ENCODE measurements around the gene UNK. TPM values are rescaled to one million over a fixed set of nuclear protein-coding genes. Genes with fewer than 3 reads are reported as not detected.

UNK gene
- total RNA-seq, 2 experiments from 2014 or later: 24.5 to 33.7 TPM

DNA sequence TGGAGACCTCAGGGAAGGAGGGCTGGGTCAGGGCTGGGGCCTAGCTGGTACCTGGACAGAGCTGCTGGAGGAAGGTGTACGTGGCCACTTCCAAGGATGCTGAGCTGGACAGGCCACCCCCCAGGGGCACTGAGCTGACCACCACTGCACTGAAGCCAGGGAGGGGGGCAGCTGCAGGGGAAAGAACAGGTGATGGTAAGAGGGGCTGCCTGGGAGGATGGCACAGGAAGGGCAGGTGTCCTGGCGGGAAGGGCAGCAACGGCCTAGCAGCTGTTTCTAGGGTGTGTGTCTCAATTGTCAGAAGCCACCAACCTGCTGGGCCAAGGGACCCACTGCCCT, 21.4 kb upstream of the UNK start:
- Mint-ChIP-seq H3K4me3 (peak overlapping the region; percentile 26), H3K27ac (no peak overlapping the region), H3K27me3 (no peaks in the 10 kb centered on the region)

GRCh38 chr17:75763613-75764416, 20.8 kb upstream of the UNK start:
- H3K27ac Mint-ChIP-seq: peak overlapping the region; percentile 58
- CTCF ChIA-PET: interaction anchor here (0.7 to 7.8 kb wide), 12 partner anchors 9 to 131 kb away, joined by 3 to 76 read pairs (median 7); partner anchors contain the start of gene SMIM5

More for the DNA sequence above, 21.4 kb upstream of the UNK start:
- DNase-seq (no peak), ATAC-seq (no peak)
- ChIA-PET CTCF (interaction anchor here (0.8 to 7.8 kb wide), 9 partner anchors 10 to 130 kb away, joined by 3 to 76 read pairs (median 8); partner anchors contain the start of gene SMIM5), POLR2A (interaction anchor here (0.6 to 6.1 kb wide), 4 partner anchors 12 to 67 kb away, joined by 3 to 79 read pairs (median 5); a partner anchor contains a TSS)
- intact Hi-C loops (cut with DNase I, micrococcal nuclease): loop anchor here in 1 of 2 experiments (5.0 kb wide), 1 partner anchor 244 kb away; no protein-coding TSS in a partner anchor
- peaks cover 3% of the 10 kb centered on the region for H3K4me1 Mint-ChIP-seq
- H3K9me3 Mint-ChIP-seq (ENCODE audit: low read depth): no peaks in the 10 kb centered on the region
- peaks cover 5% of the 10 kb centered on the region for H3K36me3 Mint-ChIP-seq (ENCODE audit: low read depth)

DNA sequence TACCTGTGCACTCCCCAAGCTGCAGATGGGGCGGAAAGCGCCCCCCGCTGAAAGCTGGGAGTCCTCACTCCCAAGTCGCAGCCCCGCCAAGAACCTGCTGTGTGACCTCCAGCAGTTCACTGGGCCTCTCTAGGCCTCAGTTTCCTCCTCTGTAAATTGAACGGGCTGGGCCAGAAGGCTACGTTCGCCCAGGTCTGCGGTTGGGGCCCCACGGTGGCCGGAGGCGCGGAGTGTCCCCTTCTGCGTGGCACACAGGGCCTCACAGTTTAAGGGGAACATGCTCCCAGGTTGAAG, 20.2 kb upstream of the UNK start:
- Mint-ChIP-seq H3K27ac (peak overlapping the region; percentile 83), H3K4me3 (peak overlapping the region; percentile 80), H3K27me3 (no peaks in the 10 kb centered on the region), H3K4me1 (peaks cover 3% of the 10 kb centered on the region), H3K36me3 (ENCODE audit: low read depth) (peaks cover 5% of the 10 kb centered on the region), H3K9me3 (ENCODE audit: low read depth) (no peaks in the 10 kb centered on the region)
- intact Hi-C loops (cut with DNase I, micrococcal nuclease): loop anchor here (1.0 to 5.0 kb wide), 2 partner anchors 63 to 243 kb away; no protein-coding TSS in a partner anchor
- no peak for ATAC-seq
- DNase-seq: no peak
- CTCF ChIA-PET: interaction anchor here (0.7 to 7.8 kb wide), 14 partner anchors 11 to 92 kb away, joined by 3 to 76 read pairs (median 7); a partner anchor contains a TSS
- POLR2A ChIA-PET: interaction anchor here (1.0 to 6.1 kb wide), 3 partner anchors 11 to 15 kb away, joined by 4 to 79 read pairs (median 7); a partner anchor contains a TSS

More at GRCh38 chr17:75763613-75764416, 20.8 kb upstream of the UNK start:
- peak overlapping the region; percentile 80 for H3K4me3 Mint-ChIP-seq
- no peaks in the 10 kb centered on the region for H3K27me3 Mint-ChIP-seq
- POLR2A ChIA-PET: interaction anchor here (0.6 to 6.1 kb wide), 4 partner anchors 11 to 66 kb away, joined by 3 to 79 read pairs (median 5); a partner anchor contains a TSS
- no peak for DNase-seq
- H3K9me3 Mint-ChIP-seq (ENCODE audit: low read depth): no peaks in the 10 kb centered on the region
- intact Hi-C loops (cut with DNase I, micrococcal nuclease): loop anchor here (1.0 to 5.0 kb wide), 2 partner anchors 63 to 243 kb away; no protein-coding TSS in a partner anchor
- ATAC-seq: no peak
- H3K4me1 Mint-ChIP-seq: peaks cover 3% of the 10 kb centered on the region
- peaks cover 5% of the 10 kb centered on the region for H3K36me3 Mint-ChIP-seq (ENCODE audit: low read depth)

DNA sequence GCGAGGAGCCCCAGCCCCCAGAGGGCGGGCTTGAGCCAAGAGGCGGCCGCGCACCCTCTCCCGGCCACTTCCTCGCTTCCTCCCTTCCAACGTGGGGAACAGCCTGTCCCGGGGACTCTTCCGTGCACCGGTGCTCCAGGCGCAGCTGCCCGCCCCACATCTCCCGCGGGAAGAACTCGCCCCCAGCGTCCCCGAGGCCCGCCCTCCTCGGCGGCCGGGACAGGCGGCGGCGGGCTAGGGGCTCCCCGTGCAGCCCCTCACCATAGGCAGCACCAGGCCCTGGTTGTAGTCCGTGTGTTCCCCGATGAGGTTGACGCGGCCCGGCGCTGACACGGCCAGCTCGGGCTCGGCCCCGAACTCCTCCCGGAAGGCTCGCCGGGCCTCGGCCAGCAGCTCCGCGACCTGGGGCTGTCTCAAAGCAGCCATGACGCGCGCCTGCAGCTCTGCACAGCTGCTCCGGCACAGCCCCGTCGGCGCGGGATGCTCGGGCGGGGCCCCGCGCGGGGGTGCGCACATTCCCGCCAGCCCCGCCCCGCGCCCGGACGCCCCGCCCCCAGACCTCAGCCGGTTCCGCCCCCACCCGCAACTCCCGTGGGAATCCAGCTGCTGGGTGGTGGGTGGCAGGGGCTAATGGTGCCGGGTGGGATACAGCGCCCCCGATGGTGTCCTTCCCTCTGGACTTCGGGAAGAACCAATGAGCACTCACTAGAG, 19.7 kb upstream of the UNK start, which contains the start of gene GALK1:
Gene GALK1 (minus strand): TSS at position 482 of the 711 bp plus-strand sequence. CDS start 56 bp downstream, at position 426.
- intact Hi-C loops (cut with DNase I, micrococcal nuclease): loop anchor here (1.0 to 5.0 kb wide), 5 partner anchors 14 to 242 kb away; partner anchors contain the start of gene WBP2 (in 1 of the 2)
- peak; percentile 90 for DNase-seq
- CTCF ChIA-PET: interaction anchor here (0.5 to 7.8 kb wide), 21 partner anchors 9 to 249 kb away, joined by 3 to 76 read pairs (median 5); a partner anchor contains a TSS

DNA sequence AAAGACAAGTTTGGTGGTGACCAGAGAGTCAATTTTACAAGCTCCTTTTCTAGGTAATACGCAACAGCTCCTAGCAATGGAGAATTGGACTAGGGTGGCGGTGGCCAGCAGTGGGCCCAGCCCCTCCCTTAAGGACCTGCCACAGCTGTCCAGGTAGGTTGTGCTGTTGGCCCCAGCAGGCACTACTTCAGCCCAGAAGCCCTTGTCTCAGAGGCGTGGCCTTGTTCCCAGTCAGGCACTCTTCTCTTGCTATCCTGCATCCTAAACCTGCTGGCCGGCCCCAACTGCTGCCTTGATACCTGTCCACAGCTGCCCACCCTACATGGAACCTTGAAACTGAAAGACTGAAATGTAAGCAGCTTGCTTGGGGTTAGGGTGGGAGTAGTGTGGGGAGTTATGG, 18.6 kb upstream of the UNK start:
- Mint-ChIP-seq H3K27ac (no peak overlapping the region), H3K27me3 (no peaks in the 10 kb centered on the region), H3K4me1 (peaks cover 3% of the 10 kb centered on the region), H3K36me3 (ENCODE audit: low read depth) (peaks cover 5% of the 10 kb centered on the region), H3K4me3 (peak overlapping the region; percentile 11), H3K9me3 (ENCODE audit: low read depth) (no peaks in the 10 kb centered on the region)
- DNase-seq (no peak), ATAC-seq (no peak)
- ChIA-PET POLR2A (interaction anchor here (1.1 to 6.1 kb wide), 4 partner anchors 9 to 20 kb away, joined by 3 to 79 read pairs (median 8); a partner anchor contains a TSS), CTCF (interaction anchor here (0.6 to 7.8 kb wide), 16 partner anchors 10 to 95 kb away, joined by 3 to 76 read pairs (median 5); partner anchors contain the start of gene WBP2)
- intact Hi-C loops (cut with DNase I, micrococcal nuclease): loop anchor here in 1 of 2 experiments (1.0 kb wide), 3 partner anchors 13 to 131 kb away; partner anchors contain the start of gene WBP2

More for the DNA sequence above, 19.7 kb upstream of the UNK start, which contains the start of gene GALK1:
- peaks cover 5% of the 10 kb centered on the region for H3K36me3 Mint-ChIP-seq (ENCODE audit: low read depth)
- no peaks in the 10 kb centered on the region for H3K27me3 Mint-ChIP-seq
- ATAC-seq: peak; percentile 95
- peaks cover 3% of the 10 kb centered on the region for H3K4me1 Mint-ChIP-seq
- peak within 1 kb of the TSS; percentile 83 for H3K27ac Mint-ChIP-seq
- POLR2A ChIA-PET: interaction anchor here (0.6 to 6.1 kb wide), 8 partner anchors 10 to 90 kb away, joined by 3 to 79 read pairs (median 6); partner anchors contain the start of gene WBP2
- no peaks in the 10 kb centered on the region for H3K9me3 Mint-ChIP-seq (ENCODE audit: low read depth)
- H3K4me3 Mint-ChIP-seq: peak within 1 kb of the TSS; percentile 80

GRCh38 chr17:75767881-75768280, 16.7 kb upstream of the UNK start:
- no peak for ATAC-seq
- H3K4me1 Mint-ChIP-seq: peaks cover 3% of the 10 kb centered on the region
- POLR2A ChIA-PET: interaction anchor here (1.3 kb wide), 1 partner anchor 9 kb away, joined by 18 read pairs; no protein-coding TSS in a partner anchor
- H3K36me3 Mint-ChIP-seq (ENCODE audit: low read depth): peaks cover 1% of the 10 kb centered on the region
- H3K27me3 Mint-ChIP-seq: no peaks in the 10 kb centered on the region
- intact Hi-C loops (cut with DNase I, micrococcal nuclease): no loop called here
- H3K4me3 Mint-ChIP-seq: no peak overlapping the region
- no peaks in the 10 kb centered on the region for H3K9me3 Mint-ChIP-seq (ENCODE audit: low read depth)
- H3K27ac Mint-ChIP-seq: no peak overlapping the region
- no peak for DNase-seq
- CTCF ChIA-PET: no interaction called here

DNA sequence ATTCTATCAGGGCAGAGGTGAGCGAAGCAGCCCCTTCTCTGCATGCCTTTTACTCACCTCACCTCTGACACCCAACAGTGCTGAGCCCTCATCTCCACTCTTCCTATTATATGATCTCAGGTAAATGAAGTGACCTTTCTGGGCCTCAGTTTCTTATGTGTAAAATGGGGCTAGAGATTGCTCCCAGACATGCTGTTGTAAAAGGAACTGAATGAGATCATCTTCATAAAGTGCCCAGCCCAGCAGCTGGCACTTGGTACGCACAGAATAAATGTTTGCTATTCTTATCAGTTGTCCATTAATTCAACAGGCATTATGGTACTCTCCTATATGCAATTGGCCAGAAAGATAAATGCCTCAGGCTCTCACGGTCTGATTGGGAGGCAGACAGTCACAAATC, 15.1 kb upstream of the UNK start:
- intact Hi-C loops (cut with DNase I, micrococcal nuclease): no loop called here
- Mint-ChIP-seq H3K9me3 (ENCODE audit: low read depth) (no peaks in the 10 kb centered on the region), H3K4me3 (no peak overlapping the region), H3K36me3 (ENCODE audit: low read depth) (no peaks in the 10 kb centered on the region), H3K4me1 (no peaks in the 10 kb centered on the region), H3K27me3 (no peaks in the 10 kb centered on the region), H3K27ac (no peak overlapping the region)
- ChIA-PET CTCF (interaction anchor here (0.6 to 1.8 kb wide), 4 partner anchors 10 to 226 kb away, joined by 3 to 7 read pairs (median 4); no protein-coding TSS in a partner anchor), POLR2A (interaction anchor here (0.9 kb wide), 1 partner anchor 11 kb away, joined by 4 read pairs; no protein-coding TSS in a partner anchor)
- ATAC-seq (no peak), DNase-seq (no peak)

- H3K27ac Mint-ChIP-seq: peak overlapping the region; percentile 38
- ChIA-PET POLR2A (interaction anchor here (5.8 kb wide), 1 partner anchor 8 kb away, joined by 79 read pairs; the partner anchor contains the start of gene GALK1), CTCF (interaction anchor here (0.6 to 3.8 kb wide), 3 partner anchors 10 to 26 kb away, joined by 3 to 11 read pairs (median 4); no protein-coding TSS in a partner anchor)
- H3K27me3 Mint-ChIP-seq: no peaks in the 10 kb centered on the region
- no peak for DNase-seq
- no peak overlapping the region for H3K4me3 Mint-ChIP-seq
- intact Hi-C loops (cut with DNase I, micrococcal nuclease): no loop called here
- H3K4me1 Mint-ChIP-seq: peaks cover 12% of the 10 kb centered on the region
- no peak for ATAC-seq
- no peaks in the 10 kb centered on the region for H3K9me3 Mint-ChIP-seq (ENCODE audit: low read depth)
- peaks cover 17% of the 10 kb centered on the region for H3K36me3 Mint-ChIP-seq (ENCODE audit: low read depth)
Observed at GRCh38 chr17:75771334-75772281, 13.0 kb upstream of the UNK start.

GRCh38 chr17:75773121-75773807, 11.3 kb upstream of the UNK start:
- no peaks in the 10 kb centered on the region for H3K9me3 Mint-ChIP-seq (ENCODE audit: low read depth)
- H3K27ac Mint-ChIP-seq: no peak overlapping the region
- intact Hi-C loops (cut with DNase I, micrococcal nuclease): no loop called here
- ChIA-PET POLR2A (interaction anchor here (0.6 to 5.8 kb wide), 11 partner anchors 10 to 680 kb away, joined by 3 to 79 read pairs (median 4); partner anchors contain the start of genes GALK1, UBE2O, UNK and WBP2), CTCF (interaction anchor here (1.2 to 3.8 kb wide), 6 partner anchors 10 to 60 kb away, joined by 4 to 12 read pairs (median 10); no protein-coding TSS in a partner anchor)
- no peak overlapping the region for H3K4me3 Mint-ChIP-seq
- ATAC-seq: no peak
- no peak for DNase-seq
- peaks cover 34% of the 10 kb centered on the region for H3K36me3 Mint-ChIP-seq (ENCODE audit: low read depth)
- H3K4me1 Mint-ChIP-seq: peaks cover 21% of the 10 kb centered on the region
- no peaks in the 10 kb centered on the region for H3K27me3 Mint-ChIP-seq

All from activated CD4-positive, alpha-beta T cell treated with anti-CD3 and anti-CD28 coated beads for 36 hours (primary cell).